Measurements from ENCODE around the gene KRTAP13-2.

DNA sequence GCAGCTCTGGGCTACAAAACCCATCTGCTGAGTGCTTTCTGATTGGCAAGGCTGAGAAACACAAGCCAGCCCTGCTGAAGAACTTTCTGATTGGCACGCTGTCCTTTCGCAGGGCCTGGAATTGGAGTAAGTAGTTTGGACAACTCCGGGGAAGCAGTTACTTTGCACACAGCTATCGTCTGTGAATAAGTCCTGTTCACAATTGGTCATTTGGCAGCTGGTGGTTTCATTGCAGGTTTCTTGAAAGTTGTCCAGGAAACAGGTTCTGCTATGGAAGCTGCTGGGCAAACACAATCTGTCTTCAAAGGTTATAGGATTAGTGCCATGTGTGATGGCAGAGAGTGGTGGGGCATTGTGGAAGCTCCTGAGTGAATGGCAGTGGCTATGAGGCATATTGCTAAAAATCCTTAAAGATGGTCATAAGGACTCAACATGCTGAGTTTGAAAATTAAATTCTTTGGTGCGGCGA is 34.8 kb downstream of the KRTAP13-2 start, which contains the start of gene KRTAP27-1:
- TF ChIP-seq, protein P1, sequence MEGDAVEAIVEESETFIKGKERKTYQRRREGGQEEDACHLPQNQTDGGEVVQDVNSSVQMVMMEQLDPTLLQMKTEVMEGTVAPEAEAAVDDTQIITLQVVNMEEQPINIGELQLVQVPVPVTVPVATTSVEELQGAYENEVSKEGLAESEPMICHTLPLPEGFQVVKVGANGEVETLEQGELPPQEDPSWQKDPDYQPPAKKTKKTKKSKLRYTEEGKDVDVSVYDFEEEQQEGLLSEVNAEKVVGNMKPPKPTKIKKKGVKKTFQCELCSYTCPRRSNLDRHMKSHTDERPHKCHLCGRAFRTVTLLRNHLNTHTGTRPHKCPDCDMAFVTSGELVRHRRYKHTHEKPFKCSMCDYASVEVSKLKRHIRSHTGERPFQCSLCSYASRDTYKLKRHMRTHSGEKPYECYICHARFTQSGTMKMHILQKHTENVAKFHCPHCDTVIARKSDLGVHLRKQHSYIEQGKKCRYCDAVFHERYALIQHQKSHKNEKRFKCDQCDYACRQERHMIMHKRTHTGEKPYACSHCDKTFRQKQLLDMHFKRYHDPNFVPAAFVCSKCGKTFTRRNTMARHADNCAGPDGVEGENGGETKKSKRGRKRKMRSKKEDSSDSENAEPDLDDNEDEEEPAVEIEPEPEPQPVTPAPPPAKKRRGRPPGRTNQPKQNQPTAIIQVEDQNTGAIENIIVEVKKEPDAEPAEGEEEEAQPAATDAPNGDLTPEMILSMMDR (IDR thresholded peaks at IDR 0.05), result no peak
- TF ChIP-seq EZH2 (IDR thresholded peaks at IDR 0.05; ENCODE audit: borderline replicate concordance, insufficient read depth, low read depth, low read length, poor library complexity, severe bottlenecking), result no peak

Data from B cell (primary cell).